ENCODE results near the gene PITX1. TPM values are rescaled to one million over a fixed set of nuclear protein-coding genes. Genes with fewer than 3 reads are reported as not detected.

PITX1 gene
- total and polyA plus RNA-seq, 2 donors (not counting 3 experiments of a cell fraction or from before 2014, with no cell fraction given): 0.48 to 6.0 TPM

GRCh38 chr5:135020111-135020895, 13.7 kb downstream of the PITX1 start:
- TF ChIP-seq FOS (IDR thresholded peaks at IDR 0.05; ENCODE audit: borderline replicate concordance, insufficient read depth, low read length): no peak
- TF ChIP-seq JUN (IDR thresholded peaks at IDR 0.05; ENCODE audit: borderline replicate concordance, insufficient read depth, insufficient read length, low read depth): no peak
- TF ChIP-seq GATA2 (IDR thresholded peaks at IDR 0.05; ENCODE audit: insufficient read depth, insufficient read length, low read depth, low read length): no peak
- no peak for TF ChIP-seq MYC (IDR thresholded peaks at IDR 0.05; ENCODE audit: low read depth, low read length)
- no peak for TF ChIP-seq EZH2 (IDR thresholded peaks at IDR 0.05; ENCODE audit: borderline replicate concordance, low read depth, low read length, severe bottlenecking)
- TF ChIP-seq MAX (IDR thresholded peaks at IDR 0.05; ENCODE audit: insufficient read depth, insufficient read length): no peak
- TF ChIP-seq CTCF (IDR thresholded peaks at IDR 0.05; ENCODE audit: extremely low read depth in 1 of 2, insufficient read depth in 1 of 2, low read depth in 1 of 2, low read length in 2 of 2): no peak
- TF ChIP-seq POLR2AphosphoS5 (IDR thresholded peaks at IDR 0.05; ENCODE audit: insufficient read depth, low read depth, low read length): no peak
- Histone ChIP-seq H3K9ac (replicated peaks; ENCODE audit: extremely low read depth, insufficient read depth, low read length) (no peak overlapping the region), H3K9me3 (replicated peaks; ENCODE audit: control insufficient read depth, insufficient read depth, low read length) (no peaks in the 10 kb centered on the region), H3K27ac (ENCODE audit: insufficient read depth, low read depth, low read length) (no peak overlapping the region), H3K4me3 (replicated peaks in 1 of 3; ENCODE audit: insufficient read depth in 1 of 3, low read depth in 1 of 3, low read length in 3 of 3) (no peak overlapping the region), H3K27me3 (ENCODE audit: control insufficient read depth in 2 of 2, insufficient read depth in 2 of 2, low read length in 2 of 2) (peaks cover 4 to 9% of the 10 kb centered on the region in 2 experiments), H3K36me3 (ENCODE audit: control insufficient read depth in 2 of 2, extremely low read depth in 1 of 2, insufficient read depth in 2 of 2, low read length in 2 of 2) (no peaks in the 10 kb centered on the region), H2AFZ (ENCODE audit: low read depth, low read length) (no peak overlapping the region), H3K4me1 (ENCODE audit: control insufficient read depth, extremely low read depth, insufficient read depth, low read length) (no peaks in the 10 kb centered on the region), H3K79me2 (ENCODE audit: control insufficient read depth, insufficient read depth, low read length) (no peaks in the 10 kb centered on the region), H4K20me1 (replicated peaks; ENCODE audit: control insufficient read depth, extremely low read depth, insufficient read depth, low read length) (no peaks in the 10 kb centered on the region), H3K9me1 (replicated peaks; ENCODE audit: control insufficient read depth, extremely low read depth, insufficient read depth, low read length) (no peaks in the 10 kb centered on the region), H3K4me2 (ENCODE audit: insufficient read depth, low read length) (no peak overlapping the region)
- no TSS peak for BruUV-seq (replicated peaks)
- DNase-seq (ENCODE audit: low read depth, low spot score) (no peak), FAIRE-seq (no peak)
- intact Hi-C loops (cut with micrococcal nuclease) (no loop called here), dilution Hi-C loops (cut with MboI; ENCODE audit: extremely low pct_ligation_motif_present, low sequenced_read_pairs) (no loop called here)
- CTCF ChIA-PET: interaction anchor here (0.5 kb wide), 1 partner anchor 198 kb away, joined by 4 read pairs; no protein-coding TSS in a partner anchor
- POLR2A ChIA-PET: no interaction called here
